ENCODE data around the gene C10orf71. TPM values are rescaled to one million over a fixed set of nuclear protein-coding genes. Genes with fewer than 3 reads are reported as not detected.

Gene C10orf71, protein sequence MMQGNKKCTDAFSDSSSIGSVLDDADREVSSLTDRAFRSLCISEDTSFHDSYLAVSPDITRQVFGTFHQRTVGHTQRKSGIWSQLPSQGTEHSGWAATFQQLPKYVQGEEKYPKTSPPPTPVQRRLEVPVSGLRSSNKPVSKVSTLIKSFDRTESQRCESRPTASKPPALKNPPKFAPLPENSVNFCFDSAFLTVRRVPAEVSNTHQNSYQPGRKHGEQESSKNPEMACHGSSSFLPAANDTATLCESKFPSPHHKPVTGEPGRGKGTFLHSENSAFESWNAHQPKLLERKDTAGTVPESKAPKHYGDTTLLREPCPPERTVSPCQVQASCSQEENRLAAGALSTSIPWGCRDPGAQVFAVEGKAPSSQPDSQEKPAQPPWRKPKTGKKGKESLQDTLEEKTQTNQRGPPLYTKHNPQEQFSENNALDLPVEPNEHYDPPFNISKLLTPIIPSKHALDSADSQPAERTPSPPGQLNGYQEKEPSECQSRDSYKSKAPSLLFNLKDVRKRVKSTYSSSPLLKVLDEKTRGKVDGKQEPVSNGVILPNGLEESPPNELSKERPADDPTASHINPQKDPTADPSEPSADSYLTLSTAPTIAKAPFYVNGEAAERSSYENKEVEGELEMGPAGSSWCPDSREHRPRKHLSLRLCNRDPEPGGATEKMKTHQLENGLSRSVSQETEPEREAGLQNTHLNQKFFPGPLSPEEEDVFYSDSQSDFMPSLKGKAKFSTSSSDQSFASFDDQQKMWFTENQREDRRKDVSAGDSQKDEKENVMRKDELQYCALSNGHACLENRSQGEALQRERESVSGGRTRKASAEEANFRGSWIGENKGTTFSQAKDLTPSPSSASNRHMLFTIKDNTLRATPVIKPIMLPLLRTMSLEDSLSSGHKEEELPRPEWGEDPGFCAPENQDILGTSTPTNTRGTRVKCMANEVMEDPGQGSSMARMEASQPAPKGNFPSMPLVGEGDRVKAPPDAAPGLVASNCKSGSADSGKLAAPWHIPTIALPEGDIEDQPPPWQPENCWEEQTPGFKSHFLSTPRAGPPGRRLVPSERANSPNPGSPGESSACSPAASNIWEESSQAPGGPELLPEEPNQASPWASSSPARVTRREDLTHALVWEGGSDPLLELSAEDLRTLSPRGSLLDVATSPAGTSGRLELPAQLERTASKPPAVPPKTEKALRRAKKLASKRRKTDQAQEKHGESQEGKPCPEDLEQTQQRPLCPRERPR (N-terminal part only)
- not detected in 5 replicates for total RNA-seq (2022; extraction: Qiagen RNA extraction; ENCODE audit: low read depth)

GRCh38 chr10:49298983-49299815 is at the start of gene C10orf71:
Gene C10orf71, plus strand, starts transcription at chr10:49299170. Its CDS starts 23,376 bp downstream, at chr10:49322546.

Other genes starting within 250 kb of the C10orf71 start
- 0.24 to 0.50 TPM (median 0.35 TPM) in 5 replicates for gene VSTM4, start 183.6 kb upstream of the C10orf71 start, total RNA-seq (2022; extraction: Qiagen RNA extraction; ENCODE audit: low read depth)
- not detected in 5 replicates for gene FAM170B, start 165.1 kb upstream of the C10orf71 start, total RNA-seq (2022; extraction: Qiagen RNA extraction; ENCODE audit: low read depth)
- gene TMEM273, start 110.8 kb upstream of the C10orf71 start, total RNA-seq (2022; extraction: Qiagen RNA extraction; ENCODE audit: low read depth): not detected in 5 replicates
- 0.05 TPM in 1 of 5 replicates, not detected in the others for gene DRGX, start 96.9 kb downstream of the C10orf71 start, total RNA-seq (2022; extraction: Qiagen RNA extraction; ENCODE audit: low read depth)
- gene ERCC6, start 240.0 kb downstream of the C10orf71 start, total RNA-seq (2022; extraction: Qiagen RNA extraction; ENCODE audit: low read depth): 4.6 to 6.3 TPM (median 5.6 TPM) in 5 replicates

All from A549 treated with GW870086 at 1 μM for 4 hours (cell line).